Panc1 (cell line): Measurements from ENCODE around the gene SWAP70. TPM values are rescaled to one million over a fixed set of nuclear protein-coding genes. Genes with fewer than 3 reads are reported as not detected.

Experiments
- ATAC-seq: fragments of 200-7000 bp; cut with Tn5 transposase; 2 replicates; pipeline ENCODE4 v1.9.1; 2020; ENCODE audit warnings: mild to moderate bottlenecking, moderate library complexity
- BruUV-seq: library from RNA; stranded (reverse); fragments of 400-500 nt; replicated peaks from 2 replicates; lab custom pipeline; 2021; lab: Mats Ljungman, UMichigan
- CTCF ChIA-PET: fragments of 300-600 bp; sonication (Branson Sonifier 250); formaldehyde crosslinking; loops from one replicate; lab custom pipeline; 2022; ENCODE audit warnings: antibody characterized with exemption; lab: Charles Lee
- POLR2A ChIA-PET: fragments of 300-600 bp; sonication (Branson Sonifier 250); formaldehyde crosslinking; loops from one replicate; lab custom pipeline; 2022; ENCODE audit warnings: antibody characterized with exemption; lab: Charles Lee
- DNase-seq: peaks from one replicate; pipeline ENCODE4 v3.0.0-alpha.2; 2010; ENCODE audit warnings: low read depth, low spot score
- H3K27ac ChIP-seq: 2 replicates; pipeline ENCODE4 v1.5.1; 2011; ENCODE audit warnings: mild to moderate bottlenecking, low read length, inconsistent platforms
- H3K27me3 ChIP-seq: fragments of 200-500 bp; sonication (Bioruptor generic); 2 replicates; pipeline ENCODE4 v1.6.0; 2014; ENCODE audit warnings: low read length, inconsistent platforms; ENCODE audit not compliant: control insufficient read depth, insufficient read depth
- H3K36me3 ChIP-seq: fragments of 200-500 bp; sonication (Bioruptor generic); 2 replicates; pipeline ENCODE4 v1.5.1; 2014; ENCODE audit warnings: inconsistent platforms, mild to moderate bottlenecking, low read length, moderate library complexity; ENCODE audit not compliant: control insufficient read depth, insufficient read depth
- H3K4me1 ChIP-seq: 2 replicates; pipeline ENCODE4 v1.5.1; 2011; ENCODE audit warnings: inconsistent platforms, mild to moderate bottlenecking, low read length, moderate library complexity; ENCODE audit not compliant: control insufficient read depth, insufficient read depth
- H3K4me3 ChIP-seq, 2 experiments: 2 replicates each; pipeline ENCODE4 v1.5.1; 2011 to 2012; ENCODE audit warnings: low read depth in 2 of 2, low read length in 2 of 2, mild to moderate bottlenecking in 2 of 2, inconsistent platforms in 1 of 2, moderate library complexity in 1 of 2
- H3K9me3 ChIP-seq: fragments of 200-500 bp; sonication (Bioruptor generic); 2 replicates; pipeline ENCODE4 v1.5.1; 2014; ENCODE audit warnings: low read depth, mild to moderate bottlenecking, inconsistent platforms, low read length, moderate library complexity; ENCODE audit not compliant: control insufficient read depth, insufficient read depth
- POLR2AphosphoS5 ChIP-seq: IDR thresholded peaks from 2 replicates; pipeline ENCODE4 v1.6.1; 2012; ENCODE audit warnings: mild to moderate bottlenecking, low read depth, low read length, moderate library complexity
- SIN3A ChIP-seq: IDR thresholded peaks from 2 replicates; pipeline ENCODE4 v1.6.1; 2012; ENCODE audit warnings: low read depth, mild to moderate bottlenecking, low read length, moderate library complexity, borderline replicate concordance; ENCODE audit not compliant: insufficient read depth
- TCF7L2 ChIP-seq: IDR thresholded peaks from 2 replicates; pipeline ENCODE4 v1.6.1; 2011; ENCODE audit warnings: mild to moderate bottlenecking, low read depth, low read length, inconsistent platforms
- in situ Hi-C: cut with HindIII; loops from 2 replicates; pipeline ENCODE4 v1.10.0; 2016; ENCODE audit warnings: low sequenced_read_pairs, low pct_unique_long_range_greater_than_20kb
- intact Hi-C: fragments of 100-400 bp; cut with micrococcal nuclease; formaldehyde crosslinking; loops from one replicate; pipeline ENCODE4 v1.10.0; 2022; ENCODE audit not compliant: unreplicated experiment
- total RNA-seq: library from RNA; stranded (reverse); gene quantifications from one replicate; pipeline ENCODE4 v1.2.1, GENCODE V29; 2021; ENCODE audit not compliant: unreplicated experiment
- TF ChIP-seq, protein P1 (sequence below): fragments of 450-650 bp; IDR thresholded peaks from 2 replicates; pipeline ENCODE4 v1.5.1; 2017; ENCODE audit warnings: mild to moderate bottlenecking
- TF ChIP-seq, protein P2 (sequence below), 2 experiments: IDR thresholded peaks; 2 replicates each; pipeline ENCODE4 v1.6.1; 2011 to 2012; ENCODE audit warnings: low read depth in 2 of 2, control low read depth in 1 of 2, low read length in 1 of 2, mild to moderate bottlenecking in 1 of 2, moderate library complexity in 1 of 2; ENCODE audit not compliant: insufficient read depth in 1 of 2

Gene SWAP70
- total RNA-seq, 1 experiment from 2014 or later = 96.0 TPM

DNA sequence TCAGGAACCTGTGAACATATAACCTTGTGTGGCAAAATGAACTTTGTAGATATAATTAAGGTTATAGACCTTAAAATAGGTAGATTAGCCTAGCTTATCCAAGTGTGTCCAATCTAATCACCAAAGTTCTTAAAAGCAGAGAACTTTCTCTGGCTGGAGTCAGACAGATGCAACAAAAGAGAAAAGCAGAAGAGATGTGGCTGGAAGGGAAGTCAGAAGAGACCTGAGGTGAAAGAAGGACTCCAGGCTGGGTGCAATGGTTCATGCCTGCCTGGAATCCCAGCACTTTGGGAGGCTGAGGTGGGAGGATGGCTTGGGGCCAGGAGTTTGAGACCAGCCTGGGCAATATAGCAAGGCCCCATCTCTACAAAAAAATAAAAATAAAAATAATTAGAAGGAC lies 39.4 kb upstream of the SWAP70 start:
- BruUV-seq = no TSS peak
- no peak for DNase-seq

DNA sequence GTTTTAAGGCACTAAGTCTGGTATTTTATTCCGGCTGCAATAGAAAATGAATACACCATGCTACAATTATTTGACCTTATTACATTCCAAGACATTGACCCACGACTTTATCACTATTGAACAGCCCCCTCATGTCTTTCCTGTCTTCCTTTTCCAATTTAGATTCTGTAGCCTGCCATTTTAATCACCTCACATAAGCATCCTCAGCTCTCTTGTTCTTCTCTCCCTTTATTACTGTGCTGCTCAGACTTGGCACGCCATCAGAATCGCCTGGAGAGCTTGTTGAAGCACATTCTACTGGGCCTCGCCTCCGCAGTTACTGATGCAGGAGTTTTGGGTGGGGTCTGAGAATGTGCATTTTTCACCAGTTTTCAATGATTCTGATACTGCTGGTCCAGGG lies 38.7 kb upstream of the SWAP70 start:
- Histone ChIP-seq H3K4me1 (no peaks in the 10 kb centered on the region), H3K4me3 (no peak overlapping the region), H3K9me3 (no peaks in the 10 kb centered on the region), H3K27ac (no peak overlapping the region), H3K36me3 (no peaks in the 10 kb centered on the region), H3K27me3 (no peaks in the 10 kb centered on the region)
- POLR2A ChIA-PET = no interaction called here
- no peak for DNase-seq
- no TSS peak for BruUV-seq
- CTCF ChIA-PET = no interaction called here
- intact Hi-C loops = no loop called here
- TF ChIP-seq TCF7L2 (no peak), SIN3A (no peak), POLR2AphosphoS5 (no peak)
- TF ChIP-seq, protein P1, sequence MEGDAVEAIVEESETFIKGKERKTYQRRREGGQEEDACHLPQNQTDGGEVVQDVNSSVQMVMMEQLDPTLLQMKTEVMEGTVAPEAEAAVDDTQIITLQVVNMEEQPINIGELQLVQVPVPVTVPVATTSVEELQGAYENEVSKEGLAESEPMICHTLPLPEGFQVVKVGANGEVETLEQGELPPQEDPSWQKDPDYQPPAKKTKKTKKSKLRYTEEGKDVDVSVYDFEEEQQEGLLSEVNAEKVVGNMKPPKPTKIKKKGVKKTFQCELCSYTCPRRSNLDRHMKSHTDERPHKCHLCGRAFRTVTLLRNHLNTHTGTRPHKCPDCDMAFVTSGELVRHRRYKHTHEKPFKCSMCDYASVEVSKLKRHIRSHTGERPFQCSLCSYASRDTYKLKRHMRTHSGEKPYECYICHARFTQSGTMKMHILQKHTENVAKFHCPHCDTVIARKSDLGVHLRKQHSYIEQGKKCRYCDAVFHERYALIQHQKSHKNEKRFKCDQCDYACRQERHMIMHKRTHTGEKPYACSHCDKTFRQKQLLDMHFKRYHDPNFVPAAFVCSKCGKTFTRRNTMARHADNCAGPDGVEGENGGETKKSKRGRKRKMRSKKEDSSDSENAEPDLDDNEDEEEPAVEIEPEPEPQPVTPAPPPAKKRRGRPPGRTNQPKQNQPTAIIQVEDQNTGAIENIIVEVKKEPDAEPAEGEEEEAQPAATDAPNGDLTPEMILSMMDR = no peak
- TF ChIP-seq, protein P2, sequence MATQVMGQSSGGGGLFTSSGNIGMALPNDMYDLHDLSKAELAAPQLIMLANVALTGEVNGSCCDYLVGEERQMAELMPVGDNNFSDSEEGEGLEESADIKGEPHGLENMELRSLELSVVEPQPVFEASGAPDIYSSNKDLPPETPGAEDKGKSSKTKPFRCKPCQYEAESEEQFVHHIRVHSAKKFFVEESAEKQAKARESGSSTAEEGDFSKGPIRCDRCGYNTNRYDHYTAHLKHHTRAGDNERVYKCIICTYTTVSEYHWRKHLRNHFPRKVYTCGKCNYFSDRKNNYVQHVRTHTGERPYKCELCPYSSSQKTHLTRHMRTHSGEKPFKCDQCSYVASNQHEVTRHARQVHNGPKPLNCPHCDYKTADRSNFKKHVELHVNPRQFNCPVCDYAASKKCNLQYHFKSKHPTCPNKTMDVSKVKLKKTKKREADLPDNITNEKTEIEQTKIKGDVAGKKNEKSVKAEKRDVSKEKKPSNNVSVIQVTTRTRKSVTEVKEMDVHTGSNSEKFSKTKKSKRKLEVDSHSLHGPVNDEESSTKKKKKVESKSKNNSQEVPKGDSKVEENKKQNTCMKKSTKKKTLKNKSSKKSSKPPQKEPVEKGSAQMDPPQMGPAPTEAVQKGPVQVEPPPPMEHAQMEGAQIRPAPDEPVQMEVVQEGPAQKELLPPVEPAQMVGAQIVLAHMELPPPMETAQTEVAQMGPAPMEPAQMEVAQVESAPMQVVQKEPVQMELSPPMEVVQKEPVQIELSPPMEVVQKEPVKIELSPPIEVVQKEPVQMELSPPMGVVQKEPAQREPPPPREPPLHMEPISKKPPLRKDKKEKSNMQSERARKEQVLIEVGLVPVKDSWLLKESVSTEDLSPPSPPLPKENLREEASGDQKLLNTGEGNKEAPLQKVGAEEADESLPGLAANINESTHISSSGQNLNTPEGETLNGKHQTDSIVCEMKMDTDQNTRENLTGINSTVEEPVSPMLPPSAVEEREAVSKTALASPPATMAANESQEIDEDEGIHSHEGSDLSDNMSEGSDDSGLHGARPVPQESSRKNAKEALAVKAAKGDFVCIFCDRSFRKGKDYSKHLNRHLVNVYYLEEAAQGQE (IDR thresholded peaks at IDR 0.05; ENCODE audit: insufficient read depth in 1 of 2, low read depth in 2 of 2, low read length in 1 of 2) = no peak
- in situ Hi-C loops = no loop called here
- no peak for ATAC-seq

More for the DNA sequence above, 39.4 kb upstream of the SWAP70 start:
- no peaks in the 10 kb centered on the region for H3K9me3 ChIP-seq
- no peaks in the 10 kb centered on the region for H3K27me3 ChIP-seq
- POLR2A ChIA-PET = no interaction called here
- TF ChIP-seq, protein P2 (IDR thresholded peaks at IDR 0.05; ENCODE audit: insufficient read depth in 1 of 2, low read depth in 2 of 2, low read length in 1 of 2) = no peak
- no peak for TF ChIP-seq TCF7L2
- no peak for TF ChIP-seq SIN3A
- TF ChIP-seq POLR2AphosphoS5 = no peak
- TF ChIP-seq, protein P1 = no peak
- CTCF ChIA-PET = no interaction called here
- no peak overlapping the region for H3K4me3 ChIP-seq
- in situ Hi-C loops (no loop called here), intact Hi-C loops (no loop called here)
- no peak for ATAC-seq
- no peaks in the 10 kb centered on the region for H3K36me3 ChIP-seq
- no peaks in the 10 kb centered on the region for H3K4me1 ChIP-seq
- no peak overlapping the region for H3K27ac ChIP-seq
